Measurements from ENCODE around the gene PTPRN2.

- no peak for TF ChIP-seq CTCF (conservative IDR thresholded peaks at IDR 0.05 in 1 of 2, IDR thresholded peaks at IDR 0.05 in 1 of 2; ENCODE audit: extremely low read depth in 1 of 2, insufficient read depth in 1 of 2, low read depth in 1 of 2, low read length in 2 of 2)
- TF ChIP-seq EZH2 (IDR thresholded peaks at IDR 0.05; ENCODE audit: borderline replicate concordance, low read length) = no peak
Measured at GRCh38 chr7:157814931-157815705, 772.5 kb downstream of the PTPRN2 start.

Data from mammary epithelial cell (primary cell).